Cardiac fibroblast (primary cell): Measurements from ENCODE around the gene ATP8A1.
A peak's percentile ranks its signal among the peaks of the same experiment; 100 is the strongest.

Experiments used
- DNase-seq, 2 donors: peaks; one replicate each; pipeline versions ENCODE4 v3.0.0 to v3.0.0-alpha.2; 2010; ENCODE audit warnings: low read depth in 2 of 2
- H3K4me3 ChIP-seq, 2 donors: replicated peaks in 1 of 2; 1 replicate in 1 of 2; 2 replicates in 1 of 2; pipeline ENCODE4 v1.5.1; 2011; ENCODE audit warnings: low read depth in 2 of 2, low read length in 2 of 2, mild to moderate bottlenecking in 2 of 2, moderate library complexity in 1 of 2
- CTCF ChIP-seq: IDR thresholded peaks from one replicate; pipeline ENCODE4 v1.5.1; 2011; ENCODE audit warnings: low read depth, mild to moderate bottlenecking, low read length, inconsistent platforms

Gene ATP8A1

GRCh38 chr4:42410446-42410845 is 246.5 kb downstream of the ATP8A1 start:
- no peak for TF ChIP-seq CTCF
- no peak overlapping the region for H3K4me3 ChIP-seq
- DNase-seq, result no peak

GRCh38 chr4:42404001-42404400 is 252.9 kb downstream of the ATP8A1 start:
- TF ChIP-seq CTCF, result no peak
- no peak overlapping the region for H3K4me3 ChIP-seq
- no peak for DNase-seq

- TF ChIP-seq CTCF, result peak; percentile 14
- no peak for DNase-seq
- H3K4me3 ChIP-seq, result no peak overlapping the region
These were observed 255.7 kb downstream of the ATP8A1 start for GRCh38 chr4:42401171-42401570.

GRCh38 chr4:42399393-42399792 is 257.5 kb downstream of the ATP8A1 start:
- no peak for TF ChIP-seq CTCF
- DNase-seq, result no peak
- H3K4me3 ChIP-seq, result peak overlapping the region; percentile 59 to 60

GRCh38 chr4:42398871-42399331 is 258.0 kb downstream of the ATP8A1 start:
- DNase-seq, result no peak
- TF ChIP-seq CTCF, result no peak
- peak overlapping the region; percentile 59 to 60 for H3K4me3 ChIP-seq

- peak; percentile 47 to 55 for DNase-seq
- TF ChIP-seq CTCF, result peak; percentile 15
- H3K4me3 ChIP-seq, result peak overlapping the region; percentile 59 to 60
These were observed 258.6 kb downstream of the ATP8A1 start for GRCh38 chr4:42398171-42398870.

GRCh38 chr4:42397635-42398170 is 259.2 kb downstream of the ATP8A1 start:
- no peak for TF ChIP-seq CTCF
- H3K4me3 ChIP-seq, result peak overlapping the region; percentile 59 to 60
- no peak for DNase-seq
